HepG2 (cell line): ENCODE measurements around the gene KRTAP12-3. TPM values are rescaled to one million over a fixed set of nuclear protein-coding genes. Genes with fewer than 3 reads are reported as not detected.

Experiments used
- ATAC-seq: fragments of 200-7000 bp; cut with Tn5 transposase; 3 replicates; pipeline ENCODE4 v1.9.1; 2020; ENCODE audit warnings: mild to moderate bottlenecking, moderate library complexity
- BruUV-seq: library from RNA; stranded (reverse); fragments of 400-500 nt; replicated peaks from 2 replicates; lab custom pipeline; 2021; lab: Mats Ljungman, UMichigan
- CTCF ChIA-PET: fragments of 300-600 bp; formaldehyde crosslinking; extraction: SDS; loops from one replicate; lab custom pipeline; 2021; ENCODE audit warnings: low total read pairs, inconsistent platforms, low intra/inter-chr PET ratio; lab: Yijun Ruan, JAX
- POLR2A ChIA-PET: fragments of 350-600 bp; sonication (Branson Sonifier 250); formaldehyde crosslinking; loops from one replicate; lab custom pipeline; 2020; ENCODE audit warnings: antibody characterized with exemption, inconsistent platforms; lab: Yijun Ruan, JAX
- DNase-seq: peaks from one replicate; pipeline ENCODE4 v3.0.0-alpha.2; 2015; ENCODE audit warnings: low spot score
- FAIRE-seq: peaks from 3 replicates; lab custom pipeline; 2011; peaks lifted over from hg19 to GRCh38; lab: Jason Lieb, UNC
- H2AFZ ChIP-seq: one replicate; pipeline ENCODE4 v1.6.1; 2011; ENCODE audit warnings: low read length, inconsistent platforms
- H3K27ac ChIP-seq: fragments of 300-600 bp; 3 replicates; pipeline ENCODE4 v1.8.0; 2011; ENCODE audit warnings: mixed run types, mild to moderate bottlenecking, mixed read lengths, low read length, inconsistent platforms; ENCODE audit not compliant: insufficient read depth; ENCODE audit errors: extremely low read length
- H3K27me3 ChIP-seq, 2 experiments: fragments of 200-600 bp in 1 of 2; 2 replicates in 1 of 2; 3 replicates in 1 of 2; pipeline versions ENCODE4 v1.6.0 to v1.8.0; 2011; ENCODE audit warnings: low read length in 2 of 2, mild to moderate bottlenecking in 2 of 2, moderate library complexity in 2 of 2, inconsistent platforms in 1 of 2; ENCODE audit not compliant: insufficient read depth in 2 of 2, control insufficient read depth in 1 of 2
- H3K36me3 ChIP-seq, 2 experiments: fragments of 200-600 bp in 1 of 2; replicated peaks in 1 of 2; 2 replicates in 1 of 2; 3 replicates in 1 of 2; pipeline versions ENCODE4 v1.5.1 to v1.8.0; 2011; ENCODE audit warnings: low read length in 2 of 2, inconsistent platforms in 1 of 2; ENCODE audit not compliant: insufficient read depth in 2 of 2, control insufficient read depth in 1 of 2
- H3K4me1 ChIP-seq: 2 replicates; pipeline ENCODE4 v1.5.1; 2012; ENCODE audit warnings: low read length, inconsistent platforms; ENCODE audit not compliant: insufficient read depth
- H3K4me2 ChIP-seq: 2 replicates; pipeline ENCODE4 v1.6.0; 2011; ENCODE audit warnings: low read depth, low read length, inconsistent platforms
- H3K4me3 ChIP-seq, 3 experiments: fragments of 200-600 bp in 1 of 3; sonication (generic), shearing (Covaris generic) in 1 of 3; replicated peaks in 1 of 3; 2 replicates each; pipeline ENCODE4 v1.5.1; 2011 to 2016; ENCODE audit warnings: low read length in 3 of 3, inconsistent platforms in 2 of 3, low read depth in 2 of 3, mild to moderate bottlenecking in 2 of 3, control low read depth in 1 of 3, mixed read lengths in 1 of 3; ENCODE audit not compliant: insufficient read depth in 1 of 3
- H3K79me2 ChIP-seq: one replicate; pipeline ENCODE4 v1.6.1; 2011; ENCODE audit warnings: low read length, inconsistent platforms; ENCODE audit not compliant: insufficient read depth
- H3K9ac ChIP-seq: 2 replicates; pipeline ENCODE4 v1.6.0; 2011; ENCODE audit warnings: mild to moderate bottlenecking, low read depth, low read length, inconsistent platforms; ENCODE audit not compliant: insufficient read depth
- H3K9me3 ChIP-seq: 2 replicates; pipeline ENCODE4 v1.5.1; 2012; ENCODE audit warnings: mild to moderate bottlenecking, low read length
- H4K20me1 ChIP-seq: 2 replicates; pipeline ENCODE4 v1.6.0; 2011; ENCODE audit warnings: inconsistent platforms, mild to moderate bottlenecking, low read length, moderate library complexity; ENCODE audit not compliant: insufficient read depth
- ETV5 ChIP-seq: IDR thresholded peaks from 2 replicates; pipeline ENCODE4 v1.6.1; 2018; ENCODE audit warnings: missing biosample characterization, missing genetic modification reagents, inconsistent platforms, borderline replicate concordance
- HNF1A ChIP-seq, 2 experiments: sonication (generic) in 1 of 2; formaldehyde crosslinking in 1 of 2; IDR thresholded peaks; 2 replicates each; pipeline versions ENCODE4 v1.4.0 to v1.6.1; 2016 to 2020; ENCODE audit warnings: borderline replicate concordance in 1 of 2, low read depth in 1 of 2, mild to moderate bottlenecking in 1 of 2, missing genetic modification reagents in 1 of 2
- MTF2 ChIP-seq: sonication (generic); formaldehyde crosslinking; IDR thresholded peaks from 2 replicates; pipeline ENCODE4 v1.5.0; 2020; ENCODE audit warnings: missing genetic modification reagents, borderline replicate concordance
- ZBTB8A ChIP-seq: sonication (generic); formaldehyde crosslinking; IDR thresholded peaks from 2 replicates; pipeline ENCODE4 v1.4.0; 2020; ENCODE audit warnings: mild to moderate bottlenecking, low read depth, missing genetic modification reagents, borderline replicate concordance
- ZFP36 ChIP-seq: fragments of 150-350 bp; IDR thresholded peaks from 2 replicates; pipeline ENCODE4 v1.6.1; 2018; ENCODE audit warnings: borderline replicate concordance, low read length, low read depth; ENCODE audit not compliant: partially characterized antibody
- ZNF251 ChIP-seq: sonication (generic); formaldehyde crosslinking; IDR thresholded peaks from 2 replicates; pipeline ENCODE4 v1.9.0; 2021; ENCODE audit warnings: mild to moderate bottlenecking, missing genetic modification reagents
- ZNF317 ChIP-seq: sonication (generic); formaldehyde crosslinking; IDR thresholded peaks from 2 replicates; pipeline ENCODE4 v1.5.0; 2020; ENCODE audit warnings: mild to moderate bottlenecking, missing genetic modification reagents
- ZNF367 ChIP-seq: sonication (generic); formaldehyde crosslinking; IDR thresholded peaks from 2 replicates; pipeline ENCODE4 v1.4.0; 2020; ENCODE audit warnings: missing genetic modification reagents, borderline replicate concordance
- ZNF546 ChIP-seq: sonication (generic); formaldehyde crosslinking; conservative IDR thresholded peaks from 2 replicates; pipeline ENCODE4 v1.8.1; 2023; ENCODE audit warnings: mild to moderate bottlenecking, missing genetic modification reagents
- WGBS: methylation state at CpG from one replicate; pipeline ENCODE4 v1.1.6; 2017; ENCODE audit warnings: low lambda C conversion rate; 5-methylcytosine and 5-hydroxymethylcytosine counted together
- in situ Hi-C: cut with HindIII; loops from 2 replicates; pipeline ENCODE4 v1.10.0; 2017; ENCODE audit warnings: low pct_unique_long_range_greater_than_20kb; ENCODE audit not compliant: extremely low pct_ligation_motif_present
- intact Hi-C: fragments of 100-400 bp; cut with micrococcal nuclease; formaldehyde crosslinking; loops from one replicate; pipeline ENCODE4 v1.10.0; 2022; ENCODE audit not compliant: unreplicated experiment
- polyA plus RNA-seq, 8 experiments: library from polyadenylated mRNA; depleted of rRNA in 3 of 8; stranded (reverse) in 7 of 8; unstranded in 1 of 8; fragments of >200 nt; fragmentation: Illumina TruSeq in 4 of 8; extraction: Trizol in 4 of 8; gene quantifications; 2 replicates each; pipeline versions ENCODE4 v1.2.1 to v1.2.3, GENCODE V29; 2011 to 2016; ENCODE audit warnings: low read depth in 4 of 8, missing spikeins in 1 of 8, mixed read lengths in 1 of 8; ENCODE audit not compliant: insufficient read depth in 1 of 8
- total RNA-seq, 5 experiments: library from RNA; depleted of rRNA; stranded (reverse); fragments of >200 nt; fragmentation: Illumina TruSeq; extraction: Trizol; gene quantifications; 2 replicates each; pipeline ENCODE4 v1.2.3, GENCODE V29; 2016; ENCODE audit warnings: low read depth in 1 of 5
- TF ChIP-seq, protein P1 (sequence below): sonication (generic); formaldehyde crosslinking; conservative IDR thresholded peaks from 2 replicates; pipeline ENCODE4 v1.8.1; 2023; ENCODE audit warnings: missing genetic modification reagents

Gene KRTAP12-3
- total and polyA plus RNA-seq, 2 of the 13 experiments (the other 11 are each of a cell fraction or from before 2014, with no cell fraction given) = not detected

GRCh38 chr21:44630440-44630839 is 27.3 kb upstream of the KRTAP12-3 start (continued):
- TF ChIP-seq, protein P1, sequence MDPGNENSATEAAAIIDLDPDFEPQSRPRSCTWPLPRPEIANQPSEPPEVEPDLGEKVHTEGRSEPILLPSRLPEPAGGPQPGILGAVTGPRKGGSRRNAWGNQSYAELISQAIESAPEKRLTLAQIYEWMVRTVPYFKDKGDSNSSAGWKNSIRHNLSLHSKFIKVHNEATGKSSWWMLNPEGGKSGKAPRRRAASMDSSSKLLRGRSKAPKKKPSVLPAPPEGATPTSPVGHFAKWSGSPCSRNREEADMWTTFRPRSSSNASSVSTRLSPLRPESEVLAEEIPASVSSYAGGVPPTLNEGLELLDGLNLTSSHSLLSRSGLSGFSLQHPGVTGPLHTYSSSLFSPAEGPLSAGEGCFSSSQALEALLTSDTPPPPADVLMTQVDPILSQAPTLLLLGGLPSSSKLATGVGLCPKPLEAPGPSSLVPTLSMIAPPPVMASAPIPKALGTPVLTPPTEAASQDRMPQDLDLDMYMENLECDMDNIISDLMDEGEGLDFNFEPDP (CRISPR knock-in tag) = no peak

DNA sequence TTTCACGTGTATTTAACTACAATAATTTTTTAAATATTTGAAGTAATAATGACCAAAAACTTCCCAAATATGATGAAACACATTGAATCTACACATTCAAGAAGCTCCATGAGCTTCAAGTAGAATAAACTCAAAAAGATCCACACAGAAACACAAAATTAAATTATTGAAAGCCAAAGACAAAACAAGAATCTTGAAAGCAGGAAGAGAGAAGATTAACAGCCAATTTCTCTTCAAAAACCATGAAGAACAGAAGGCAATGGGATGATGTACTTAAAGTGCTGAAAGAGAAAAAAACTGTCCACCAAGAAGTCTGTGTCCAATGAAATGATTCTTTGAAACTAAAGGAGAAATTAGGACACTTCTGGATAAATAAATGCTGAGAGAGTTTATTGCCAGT is 25.7 kb upstream of the KRTAP12-3 start:
- intact Hi-C loops = loop anchor here (10.0 kb wide), 1 partner anchor 63 kb away; the partner anchor contains the start of gene KRTAP10-12
- POLR2A ChIA-PET = no interaction called here
- FAIRE-seq = no peak

GRCh38 chr21:44636209-44637017 is 21.3 kb upstream of the KRTAP12-3 start:
- no peak for DNase-seq
- 58% methylated on average over 15 of the region's 15 CpGs for WGBS
- Histone ChIP-seq H3K9ac (no peak overlapping the region), H3K4me1 (no peaks in the 10 kb centered on the region), H3K27ac (no peak overlapping the region), H3K4me2 (no peak overlapping the region), H3K4me3 (no peak overlapping the region), H3K36me3 (no peaks in the 10 kb centered on the region), H4K20me1 (no peaks in the 10 kb centered on the region), H3K79me2 (no peaks in the 10 kb centered on the region), H3K9me3 (peaks cover 11% of the 10 kb centered on the region; the same call in 1 of the 2 replicates), H3K27me3 (peaks cover 1 to 6% of the 10 kb centered on the region in 2 experiments; a peak in 2 of 5 replicates), H2AFZ (no peak overlapping the region)
- intact Hi-C loops (loop anchor here (10.0 kb wide), 1 partner anchor 58 kb away; the partner anchor contains the start of gene KRTAP10-12), in situ Hi-C loops (no loop called here)
- FAIRE-seq = no peak
- ChIA-PET CTCF (no interaction called here), POLR2A (no interaction called here)
- ATAC-seq = no peak
- no TSS peak for BruUV-seq
- TF ChIP-seq MTF2 (no peak), ZBTB8A (CRISPR knock-in tag) (no peak), ETV5 (no peak), ZFP36 (no peak), ZNF546 (CRISPR knock-in tag) (no peak), HNF1A (IDR thresholded peaks at IDR 0.05; ENCODE audit: low read depth) (no peak), HNF1A (CRISPR knock-in tag; IDR thresholded peaks at IDR 0.05; ENCODE audit: borderline replicate concordance) (no peak)

More for the DNA sequence above, 25.7 kb upstream of the KRTAP12-3 start:
- ATAC-seq (no peak), DNase-seq (no peak)
- Histone ChIP-seq H3K4me2 (no peak overlapping the region), H3K36me3 (no peaks in the 10 kb centered on the region), H3K4me3 (no peak overlapping the region), H4K20me1 (no peaks in the 10 kb centered on the region), H2AFZ (no peak overlapping the region), H3K79me2 (no peaks in the 10 kb centered on the region), H3K27me3 (peaks cover 0 to 3% of the 10 kb centered on the region in 2 experiments; a peak in 1 of 5 replicates), H3K27ac (no peak overlapping the region), H3K4me1 (no peaks in the 10 kb centered on the region), H3K9ac (no peak overlapping the region), H3K9me3 (peaks cover 16% of the 10 kb centered on the region; the same call in 1 of the 2 replicates)
- in situ Hi-C loops = no loop called here
- BruUV-seq = no TSS peak
- TF ChIP-seq ZNF251 (CRISPR knock-in tag) (no peak), ZNF317 (CRISPR knock-in tag) (peak; percentile 98), ZNF367 (no peak)
- 40% methylated on average over 1 of the region's 1 CpG for WGBS
- CTCF ChIA-PET = no interaction called here
